ENCODE results near the gene TMEM81. TPM values are rescaled to one million over a fixed set of nuclear protein-coding genes. Genes with fewer than 3 reads are reported as not detected.

Gene TMEM81
- total and polyA plus RNA-seq, 11 donors: 1.3 to 3.8 (median 2.4) TPM

GRCh38 chr1:205077934-205078311, 6.3 kb downstream of the TMEM81 start:
- H3K36me3 ChIP-seq: peaks cover 0 to 7% (median 0%) of the 10 kb centered on the region in 9 donors
- no peaks in the 10 kb centered on the region for H3K27me3 ChIP-seq
- 96 to 100% (median 98%) methylated on average over 1 of the region's 1 CpG for WGBS, 4 donors
- H3K4me3 ChIP-seq: no peak overlapping the region
- TF ChIP-seq POLR2A (IDR thresholded peaks at IDR 0.05) (no peak), CTCF (IDR thresholded peaks at IDR 0.05) (no peak)
- no peak overlapping the region for H3K27ac ChIP-seq
- ATAC-seq (no peak), DNase-seq (no peak)
- intact Hi-C loops (cut with DNase I): no loop called here
- H3K9me3 ChIP-seq: no peaks in the 10 kb centered on the region
- H3K4me1 ChIP-seq: peaks cover 0 to 16% (median 2%) of the 10 kb centered on the region in 12 donors

GRCh38 chr1:205077158-205077933, 6.9 kb downstream of the TMEM81 start:
- 79 to 96% (median 91%) methylated on average over 6 to 7 of the region's 7 CpGs for WGBS, 4 donors

GRCh38 chr1:205076245-205076761, 8.0 kb downstream of the TMEM81 start:
- Histone ChIP-seq H3K9me3 (no peaks in the 10 kb centered on the region), H3K27me3 (no peaks in the 10 kb centered on the region), H3K4me1 (peaks cover 0 to 16% (median 2%) of the 10 kb centered on the region in 12 donors), H3K4me3 (no peak overlapping the region), H3K27ac (no peak overlapping the region), H3K36me3 (no peaks in the 10 kb centered on the region)
- intact Hi-C loops (cut with DNase I): no loop called here
- 75 to 83% (median 76%) methylated on average over 4 of the region's 4 CpGs for WGBS, 4 donors
- ATAC-seq: no peak
- TF ChIP-seq CTCF (IDR thresholded peaks at IDR 0.05) (no peak), POLR2A (IDR thresholded peaks at IDR 0.05) (no peak)
- no peak for DNase-seq

More at GRCh38 chr1:205077158-205077933, 6.9 kb downstream of the TMEM81 start:
- Histone ChIP-seq H3K27me3 (no peaks in the 10 kb centered on the region), H3K36me3 (peaks cover 0 to 7% (median 0%) of the 10 kb centered on the region in 9 donors), H3K4me3 (no peak overlapping the region), H3K9me3 (no peaks in the 10 kb centered on the region), H3K27ac (no peak overlapping the region), H3K4me1 (peaks cover 0 to 16% (median 2%) of the 10 kb centered on the region in 12 donors)
- DNase-seq (peak in 1 of 5 donors; percentile 17), ATAC-seq (peak; percentile 80 to 93 (median 84))
- intact Hi-C loops (cut with DNase I): no loop called here
- TF ChIP-seq POLR2A (IDR thresholded peaks at IDR 0.05) (no peak), CTCF (IDR thresholded peaks at IDR 0.05) (no peak)

- H3K27me3 ChIP-seq: no peaks in the 10 kb centered on the region
- intact Hi-C loops (cut with DNase I): no loop called here
- no peak for TF ChIP-seq POLR2A (IDR thresholded peaks at IDR 0.05)
- TF ChIP-seq CTCF (IDR thresholded peaks at IDR 0.05): no peak
- no peaks in the 10 kb centered on the region for H3K36me3 ChIP-seq
- no peak overlapping the region for H3K4me3 ChIP-seq
- peaks cover 0 to 16% (median 2%) of the 10 kb centered on the region in 12 donors for H3K4me1 ChIP-seq
- ATAC-seq (no peak), DNase-seq (no peak)
- WGBS, 4 donors: 58 to 71% (median 65%) methylated on average over 7 of the region's 7 CpGs
- no peaks in the 10 kb centered on the region for H3K9me3 ChIP-seq
- H3K27ac ChIP-seq: no peak overlapping the region
Measured at GRCh38 chr1:205075642-205076155, 8.6 kb downstream of the TMEM81 start.

Measured in heart left ventricle (tissue), 16 donors.